ENCODE results near the gene PDSS2.

GRCh38 chr6:107444277-107444676 lies 15.1 kb downstream of the PDSS2 start:
- TF ChIP-seq CTCF (IDR thresholded peaks at IDR 0.05) (no peak), POLR2A (IDR thresholded peaks at IDR 0.05) (no peak)

Data from testis (tissue), 2 donors.